ENCODE measurements around the gene HP.
"Not testable (repeated sequence)": the region's sequence is repeated elsewhere in the genome, so short reads cannot be mapped to it uniquely, and the experiment has no call there.

HP gene, protein sequence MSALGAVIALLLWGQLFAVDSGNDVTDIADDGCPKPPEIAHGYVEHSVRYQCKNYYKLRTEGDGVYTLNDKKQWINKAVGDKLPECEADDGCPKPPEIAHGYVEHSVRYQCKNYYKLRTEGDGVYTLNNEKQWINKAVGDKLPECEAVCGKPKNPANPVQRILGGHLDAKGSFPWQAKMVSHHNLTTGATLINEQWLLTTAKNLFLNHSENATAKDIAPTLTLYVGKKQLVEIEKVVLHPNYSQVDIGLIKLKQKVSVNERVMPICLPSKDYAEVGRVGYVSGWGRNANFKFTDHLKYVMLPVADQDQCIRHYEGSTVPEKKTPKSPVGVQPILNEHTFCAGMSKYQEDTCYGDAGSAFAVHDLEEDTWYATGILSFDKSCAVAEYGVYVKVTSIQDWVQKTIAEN

GRCh38 chr16:72054254-72054847, at the start of gene HP:
TSS of gene HP (plus strand) at chr16:72054505. CDS start at chr16:72054653, 148 bp downstream.
- not testable (repeated sequence) for H3K4me1 Mint-ChIP-seq; ATAC-seq (replicated peaks); H3K4me3 Mint-ChIP-seq; H3K27ac Mint-ChIP-seq; H3K27me3 Mint-ChIP-seq; DNase-seq
- Mint-ChIP-seq H3K36me3 (peaks cover 4 to 14% of the 10 kb centered on the region in 2 donors), H3K9me3 (peaks cover 5 to 10% of the 10 kb centered on the region in 2 donors)

GRCh38 chr16:72008065-72008423, 46.3 kb upstream of the HP start:
- H3K9me3 Mint-ChIP-seq; ATAC-seq (replicated peaks); DNase-seq: not testable (repeated sequence)
- Mint-ChIP-seq H3K36me3 (peaks cover 10 to 22% of the 10 kb centered on the region in 2 donors), H3K4me1 (peaks cover 11 to 20% of the 10 kb centered on the region in 2 donors), H3K4me3 (peak overlapping the region; percentile 88 to 94), H3K27ac (peak overlapping the region; percentile 97), H3K27me3 (peaks cover 5 to 14% of the 10 kb centered on the region in 2 donors)

DNA sequence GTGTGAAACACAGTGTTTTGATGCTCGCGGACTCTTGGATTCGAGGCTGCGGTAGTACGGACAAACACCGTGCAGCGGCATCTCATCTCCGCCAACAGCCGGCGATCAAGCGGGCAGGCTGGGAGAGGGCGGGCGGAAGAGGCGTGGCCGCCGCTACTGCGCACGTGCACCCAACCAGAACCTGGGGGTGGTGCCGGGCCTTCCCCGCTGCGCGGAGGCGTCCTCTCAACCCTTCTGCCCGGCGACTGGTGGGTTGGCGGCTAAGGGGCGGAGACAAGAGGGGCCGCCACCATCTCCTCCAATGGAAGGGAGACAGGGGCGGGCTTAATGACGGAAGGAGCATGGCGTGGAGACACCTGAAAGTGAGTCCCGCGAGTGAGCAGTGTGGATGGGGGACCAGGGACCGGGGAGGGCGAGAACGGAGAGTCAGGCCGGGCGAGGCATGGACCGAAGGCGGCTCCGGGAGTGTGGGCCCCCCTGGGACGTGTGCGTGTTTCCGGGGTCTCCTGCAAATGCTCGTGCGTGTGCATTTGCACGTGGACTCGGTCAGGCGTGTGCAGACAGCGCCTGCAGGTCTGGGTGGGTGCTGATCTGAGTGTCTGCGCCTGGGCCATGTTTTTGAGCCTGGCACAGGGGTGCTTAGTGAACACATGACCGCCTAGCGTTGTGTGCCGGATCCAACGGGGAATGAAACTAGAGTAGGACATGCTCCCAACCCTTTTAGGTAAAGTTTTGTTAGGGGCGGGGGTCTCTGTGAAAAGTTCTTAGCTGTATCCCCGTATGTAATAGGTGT, 45.7 kb upstream of the HP start, which contains the start of gene DHODH:
Gene DHODH (plus strand): TSS at position 321 of the 793 bp plus-strand sequence. CDS start 21 bp downstream, at position 342.
- peak; percentile 99 for DNase-seq
- peaks cover 14 to 27% of the 10 kb centered on the region in 2 donors for H3K36me3 Mint-ChIP-seq
- H3K4me3 Mint-ChIP-seq = peak within 1 kb of the TSS; percentile 88 to 94
- peaks cover 17 to 26% of the 10 kb centered on the region in 2 donors for H3K4me1 Mint-ChIP-seq
- H3K27ac Mint-ChIP-seq = peak within 1 kb of the TSS; percentile 97
- no peaks in the 10 kb centered on the region for H3K9me3 Mint-ChIP-seq
- peak; percentile 97 to 98 for ATAC-seq (replicated peaks)
- H3K27me3 Mint-ChIP-seq = peaks cover 0 to 14% of the 10 kb centered on the region in 2 donors

GRCh38 chr16:72009779-72010178, 44.5 kb upstream of the HP start:
- H3K36me3 Mint-ChIP-seq = peaks cover 19 to 37% of the 10 kb centered on the region in 2 donors
- H3K4me3 Mint-ChIP-seq = peak overlapping the region; percentile 57 to 88
- no peaks in the 10 kb centered on the region for H3K9me3 Mint-ChIP-seq
- peaks cover 0 to 7% of the 10 kb centered on the region in 2 donors for H3K27me3 Mint-ChIP-seq
- peak overlapping the region; percentile 59 for H3K27ac Mint-ChIP-seq
- ATAC-seq (replicated peaks) = no peak
- DNase-seq = no peak
- peaks cover 24 to 36% of the 10 kb centered on the region in 2 donors for H3K4me1 Mint-ChIP-seq

DNA sequence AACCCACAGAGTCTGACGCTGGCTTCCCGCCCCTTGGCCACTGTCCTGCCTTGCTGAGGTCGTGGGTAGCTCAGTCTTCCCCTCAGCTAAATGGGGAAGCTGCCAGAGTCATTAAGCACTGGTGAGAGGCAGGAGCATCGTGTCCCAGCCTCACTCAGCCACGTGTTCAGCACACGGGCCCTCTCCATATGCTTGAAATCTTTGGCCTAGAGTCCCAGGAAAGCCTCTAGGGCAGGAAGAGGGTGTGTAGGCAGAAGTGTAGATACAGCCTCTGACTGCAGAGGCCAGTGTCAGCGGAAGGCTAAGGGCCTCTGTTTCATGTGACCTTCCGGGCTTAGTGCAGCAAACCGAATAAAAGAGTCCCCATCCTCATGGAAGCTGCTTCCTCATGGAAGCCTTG, 41.7 kb upstream of the HP start:
- no peaks in the 10 kb centered on the region for H3K9me3 Mint-ChIP-seq
- DNase-seq (no peak), ATAC-seq (replicated peaks) (no peak)
- H3K36me3 Mint-ChIP-seq = peaks cover 34 to 55% of the 10 kb centered on the region in 2 donors
- no peaks in the 10 kb centered on the region for H3K27me3 Mint-ChIP-seq
- H3K4me1 Mint-ChIP-seq = peaks cover 26 to 36% of the 10 kb centered on the region in 2 donors
- H3K27ac Mint-ChIP-seq = no peak overlapping the region
- H3K4me3 Mint-ChIP-seq = no peak overlapping the region

DNA sequence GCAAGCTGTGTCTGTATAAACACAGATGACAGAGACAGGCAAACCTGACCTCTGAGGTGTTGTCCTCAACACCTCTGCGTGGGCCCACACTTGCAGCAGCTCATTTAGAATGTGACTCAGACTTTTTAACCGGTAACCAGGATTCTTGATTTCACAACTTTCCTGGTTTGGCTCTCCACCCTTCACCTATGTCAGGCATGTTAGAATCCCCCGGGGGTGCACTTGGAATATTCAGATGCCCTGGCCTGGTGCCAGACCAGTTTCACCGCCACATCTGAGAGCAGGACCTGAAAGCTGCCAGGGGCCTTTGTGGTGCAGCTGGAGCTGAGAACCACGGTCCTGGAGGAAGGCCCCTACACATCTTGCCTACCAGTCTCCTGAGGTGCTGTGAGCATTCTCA, 40.9 kb upstream of the HP start:
- Mint-ChIP-seq H3K27ac (peak overlapping the region; percentile 86), H3K4me1 (peaks cover 26 to 36% of the 10 kb centered on the region in 2 donors), H3K4me3 (peak overlapping the region; percentile 57 to 66), H3K27me3 (no peaks in the 10 kb centered on the region), H3K9me3 (no peaks in the 10 kb centered on the region), H3K36me3 (peaks cover 40 to 60% of the 10 kb centered on the region in 2 donors)
- ATAC-seq (replicated peaks) (peak in 1 of 2 donors; percentile 1), DNase-seq (no peak)

DNA sequence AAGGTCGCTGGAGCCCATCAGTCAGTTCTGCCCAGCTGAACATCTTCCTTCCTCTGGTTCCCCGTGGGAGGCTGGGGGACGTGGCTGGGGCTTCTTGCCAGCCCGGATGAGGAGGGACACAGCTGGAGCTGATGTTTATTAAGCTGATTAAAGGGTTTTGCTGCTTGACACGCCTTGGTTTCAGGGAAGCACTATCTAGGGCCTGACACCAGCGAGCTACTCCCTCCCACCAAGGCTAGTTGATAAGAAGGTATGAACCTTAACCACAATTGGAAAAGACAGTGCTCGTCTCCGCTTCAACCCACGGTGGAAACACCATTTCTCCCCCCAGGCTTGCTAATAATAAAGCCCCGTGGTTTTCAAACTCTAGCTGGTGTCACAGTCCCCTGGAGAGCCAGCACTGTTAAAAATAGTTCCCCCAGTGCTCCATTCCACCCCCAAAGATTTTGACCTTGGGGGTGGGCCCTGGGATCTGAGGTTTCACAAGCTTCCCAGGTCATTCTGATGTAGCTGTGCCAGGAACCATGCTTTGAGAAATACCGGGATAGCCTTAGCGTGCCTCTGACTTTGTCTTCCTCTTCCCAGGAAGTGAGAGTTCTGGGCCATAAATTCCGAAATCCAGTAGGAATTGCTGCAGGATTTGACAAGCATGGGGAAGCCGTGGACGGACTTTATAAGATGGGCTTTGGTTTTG, 40.3 kb upstream of the HP start:
- peaks cover 37 to 56% of the 10 kb centered on the region in 2 donors for H3K36me3 Mint-ChIP-seq
- DNase-seq (no peak), ATAC-seq (replicated peaks) (peak; percentile 45 to 68)
- H3K4me1 Mint-ChIP-seq = peaks cover 25 to 36% of the 10 kb centered on the region in 2 donors
- H3K9me3 Mint-ChIP-seq = no peaks in the 10 kb centered on the region
- peak overlapping the region; percentile 86 for H3K27ac Mint-ChIP-seq
- peak overlapping the region; percentile 57 to 66 for H3K4me3 Mint-ChIP-seq
- H3K27me3 Mint-ChIP-seq = no peaks in the 10 kb centered on the region

DNA sequence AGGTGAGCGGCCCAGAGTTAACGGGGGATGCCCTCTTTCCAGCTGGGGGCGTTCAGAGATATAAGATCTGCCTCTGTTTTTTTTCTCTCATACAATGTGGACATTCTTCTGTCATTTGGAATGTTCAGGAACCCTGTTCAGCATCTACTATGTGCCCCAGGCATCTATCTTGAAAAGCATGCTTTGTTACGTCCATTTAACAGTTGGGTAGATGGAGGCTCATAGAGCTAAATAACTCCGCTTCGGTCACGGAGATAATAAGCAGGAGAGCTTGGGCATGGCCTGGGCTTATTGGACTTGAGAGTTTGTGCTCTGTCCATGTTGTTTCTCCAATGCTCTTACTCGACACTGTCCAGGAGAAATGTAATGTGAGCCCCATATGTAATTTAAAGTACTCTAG, 39.6 kb upstream of the HP start:
- Mint-ChIP-seq H3K9me3 (no peaks in the 10 kb centered on the region), H3K4me1 (peaks cover 25 to 36% of the 10 kb centered on the region in 2 donors), H3K27me3 (no peaks in the 10 kb centered on the region), H3K27ac (no peak overlapping the region), H3K4me3 (no peak overlapping the region), H3K36me3 (peaks cover 40 to 61% of the 10 kb centered on the region in 2 donors)
- ATAC-seq (replicated peaks) (no peak), DNase-seq (no peak)

GRCh38 chr16:72015124-72015523, 39.2 kb upstream of the HP start:
- Mint-ChIP-seq H3K36me3 (peaks cover 38 to 59% of the 10 kb centered on the region in 2 donors), H3K4me3 (no peak overlapping the region), H3K4me1 (peaks cover 23 to 32% of the 10 kb centered on the region in 2 donors), H3K9me3 (no peaks in the 10 kb centered on the region), H3K27me3 (no peaks in the 10 kb centered on the region), H3K27ac (no peak overlapping the region)
- ATAC-seq (replicated peaks) (no peak), DNase-seq (no peak)

DNA sequence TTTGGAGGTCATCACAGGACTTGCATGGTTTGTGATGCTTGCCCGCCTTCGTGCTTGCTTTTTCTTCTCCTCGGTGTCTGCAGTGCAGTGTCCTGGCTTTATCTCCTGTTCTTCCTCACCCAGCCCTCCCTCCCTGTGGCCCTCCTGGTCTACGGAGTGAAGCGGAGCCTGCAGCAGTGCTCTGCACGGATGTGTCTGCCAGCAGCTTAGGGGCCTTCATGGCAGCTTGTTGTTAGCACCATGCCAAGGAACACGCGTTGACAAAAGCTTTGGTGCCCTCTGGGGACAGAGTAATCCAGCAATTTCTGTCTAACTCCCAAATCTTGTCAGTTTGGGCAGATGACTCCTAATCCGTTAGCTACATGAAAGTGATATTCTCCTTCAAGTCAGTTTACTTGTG, 35.8 kb upstream of the HP start:
- peaks cover 48 to 64% of the 10 kb centered on the region in 2 donors for H3K36me3 Mint-ChIP-seq
- H3K27me3 Mint-ChIP-seq = no peaks in the 10 kb centered on the region
- no peak for DNase-seq
- H3K4me3 Mint-ChIP-seq = no peak overlapping the region
- no peak for ATAC-seq (replicated peaks)
- H3K4me1 Mint-ChIP-seq = peaks cover 11 to 12% of the 10 kb centered on the region in 2 donors
- no peaks in the 10 kb centered on the region for H3K9me3 Mint-ChIP-seq
- no peak overlapping the region for H3K27ac Mint-ChIP-seq

GRCh38 chr16:72021043-72021442, 33.3 kb upstream of the HP start:
- no peak for DNase-seq
- no peak for ATAC-seq (replicated peaks)
- Mint-ChIP-seq H3K27ac (no peak overlapping the region), H3K9me3 (no peaks in the 10 kb centered on the region), H3K4me1 (peaks cover 0 to 2% of the 10 kb centered on the region in 2 donors), H3K36me3 (peaks cover 53 to 65% of the 10 kb centered on the region in 2 donors), H3K4me3 (no peak overlapping the region), H3K27me3 (no peaks in the 10 kb centered on the region)

DNA sequence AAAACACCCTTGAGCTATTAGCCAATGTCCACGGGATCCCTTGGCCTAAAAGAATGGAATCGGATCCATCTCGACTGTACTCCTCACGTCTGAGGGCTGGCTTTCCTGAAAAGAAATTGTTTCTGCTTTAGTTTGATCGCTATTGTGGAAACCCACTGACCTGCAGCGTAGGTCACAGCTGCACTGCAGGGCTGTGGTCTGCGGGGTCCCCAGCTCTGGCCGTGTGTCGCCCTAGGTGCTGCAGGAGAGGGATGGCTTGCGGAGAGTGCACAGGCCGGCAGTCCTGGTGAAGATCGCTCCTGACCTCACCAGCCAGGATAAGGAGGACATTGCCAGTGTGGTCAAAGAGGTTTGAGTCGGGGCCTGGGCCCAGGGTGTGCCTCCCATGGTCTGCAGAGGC, 32.2 kb upstream of the HP start:
- Mint-ChIP-seq H3K9me3 (no peaks in the 10 kb centered on the region), H3K4me1 (no peaks in the 10 kb centered on the region), H3K27ac (peak overlapping the region; percentile 47), H3K27me3 (no peaks in the 10 kb centered on the region), H3K4me3 (no peak overlapping the region), H3K36me3 (peaks cover 47 to 54% of the 10 kb centered on the region in 2 donors)
- no peak for DNase-seq
- ATAC-seq (replicated peaks) = no peak

DNA sequence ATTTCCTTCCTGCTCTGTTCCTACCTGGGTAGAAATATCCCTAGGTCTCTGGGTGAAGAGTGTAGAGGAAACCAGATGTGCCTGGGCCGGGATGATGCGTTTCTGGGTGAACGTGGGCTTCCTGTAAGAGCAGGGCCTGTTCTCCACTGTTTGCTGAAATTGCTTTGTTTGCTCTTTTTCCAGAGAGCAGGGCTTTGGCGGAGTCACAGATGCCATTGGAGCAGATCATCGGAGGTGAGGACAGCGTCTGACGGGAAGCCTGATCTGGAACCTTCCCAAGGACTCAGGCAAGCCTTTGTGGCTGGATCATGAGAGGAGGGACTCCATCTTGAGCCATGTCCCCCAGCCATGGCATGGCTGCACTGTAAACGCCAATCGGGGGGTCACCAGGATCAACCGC, 30.3 kb upstream of the HP start:
- Mint-ChIP-seq H3K4me1 (no peaks in the 10 kb centered on the region), H3K4me3 (no peak overlapping the region), H3K27ac (no peak overlapping the region), H3K27me3 (no peaks in the 10 kb centered on the region), H3K36me3 (peaks cover 43 to 59% of the 10 kb centered on the region in 2 donors), H3K9me3 (no peaks in the 10 kb centered on the region)
- DNase-seq (no peak), ATAC-seq (replicated peaks) (no peak)

All from stimulated activated naive B cell treated with anti-CD40 and anti-IgM and Interleukin-4, amounts not matched to agents 10 μg/mL and 1 μg/mL and 100 μg/mL, for 72 hours (primary cell).